Stimulated activated CD8-positive, alpha-beta memory T cell treated with anti-CD3 and anti-CD28 coated beads, Interleukin-7, amount 100 ng/mL, for 1 hour (primary cell): ENCODE results near the gene ATAD1.
"Not testable (repeated sequence)": the region's sequence is repeated elsewhere in the genome, so short reads cannot be mapped to it uniquely, and the experiment has no call there.

ENCODE experiments used
- DNase-seq, 2 donors: peaks; one replicate each; pipeline ENCODE4 v3.0.0-alpha.2; 2020; ENCODE audit warnings: low read depth in 2 of 2

Gene ATAD1

DNA sequence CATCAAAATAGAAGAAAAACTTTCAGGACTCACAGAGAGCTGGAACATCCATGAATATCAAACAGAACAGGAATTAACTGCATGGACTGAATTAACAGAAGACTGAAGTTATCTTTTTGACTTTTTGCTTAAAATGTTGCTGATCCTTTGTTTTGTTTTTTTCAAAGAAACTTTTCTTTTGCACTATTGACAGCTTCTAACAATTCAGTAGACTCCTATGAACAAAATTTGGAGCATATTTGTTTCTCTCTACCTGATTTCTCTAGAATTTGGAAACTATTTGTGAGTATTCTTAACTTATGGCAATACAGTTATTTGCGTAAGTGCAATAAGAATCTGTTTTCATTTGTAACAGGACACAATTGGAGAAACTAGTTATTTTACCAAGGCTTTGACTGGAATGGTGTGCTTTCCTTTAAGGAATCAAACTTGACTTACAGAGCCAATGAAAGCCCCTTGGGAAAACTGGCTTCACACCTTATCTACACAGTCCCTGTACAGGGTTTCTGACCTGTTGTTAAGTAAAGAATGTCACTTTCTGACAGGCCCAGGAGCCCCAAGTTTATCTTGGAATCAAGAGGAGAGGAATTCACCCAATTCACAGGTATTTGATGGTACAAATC, 16.1 kb downstream of the ATAD1 start:
- DNase-seq: not testable (repeated sequence)

DNA sequence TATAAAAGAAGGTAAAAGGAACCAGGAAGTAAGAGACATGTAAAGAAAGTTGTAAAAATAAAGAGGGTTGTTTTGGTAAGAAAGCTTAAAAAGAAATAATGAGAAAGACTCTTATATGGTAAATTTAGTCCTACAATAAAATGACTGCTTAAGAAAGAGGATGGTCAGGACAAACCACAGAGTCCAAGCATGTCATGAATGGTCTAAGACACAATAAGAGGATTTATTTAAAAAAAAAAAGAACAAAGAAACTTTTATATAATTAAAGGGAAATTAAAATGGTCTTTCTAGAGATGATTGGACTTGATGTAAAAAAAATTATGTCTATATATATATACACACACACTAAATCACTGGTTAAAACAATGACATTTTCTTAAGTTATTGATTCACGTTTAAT, 18.2 kb downstream of the ATAD1 start:
- no peak for DNase-seq

DNA sequence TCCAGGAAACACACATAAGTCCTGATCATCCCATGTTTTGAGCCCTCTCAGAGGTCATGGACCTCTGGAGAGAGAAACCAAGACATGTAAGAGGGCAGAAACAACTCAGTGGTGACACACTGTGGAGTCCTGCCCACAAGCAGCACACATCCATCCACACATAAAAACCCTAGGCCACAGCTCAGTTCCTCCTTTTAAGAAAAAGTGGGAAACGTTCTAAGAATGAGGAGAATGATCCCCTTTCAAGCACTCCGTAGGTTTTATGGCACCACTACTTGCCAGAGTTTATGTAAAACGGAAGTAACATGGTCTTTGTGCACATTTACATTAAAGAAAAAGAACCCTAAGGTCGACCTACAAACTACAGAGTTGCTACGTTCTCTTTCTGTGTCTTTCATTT, 19.9 kb downstream of the ATAD1 start:
- no peak for DNase-seq

DNA sequence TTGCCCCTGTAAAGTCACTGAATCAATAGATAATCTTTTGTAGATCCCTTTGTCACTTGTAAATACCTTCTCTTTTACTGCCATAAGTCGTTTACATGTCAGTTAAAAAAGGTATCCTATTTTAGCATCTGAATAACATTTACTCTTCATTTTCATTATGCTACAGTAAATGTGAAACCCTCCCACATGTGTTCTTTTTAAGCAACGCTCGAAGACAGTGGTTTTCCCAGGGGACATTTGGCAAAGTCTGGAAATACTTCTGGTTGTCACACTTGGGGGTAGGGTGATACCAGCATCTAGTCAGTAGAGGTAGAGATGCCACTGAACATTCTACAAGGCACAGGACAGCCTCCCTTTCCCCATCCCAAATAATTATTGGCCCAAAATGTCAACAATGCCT, 23.7 kb downstream of the ATAD1 start:
- DNase-seq: no peak

DNA sequence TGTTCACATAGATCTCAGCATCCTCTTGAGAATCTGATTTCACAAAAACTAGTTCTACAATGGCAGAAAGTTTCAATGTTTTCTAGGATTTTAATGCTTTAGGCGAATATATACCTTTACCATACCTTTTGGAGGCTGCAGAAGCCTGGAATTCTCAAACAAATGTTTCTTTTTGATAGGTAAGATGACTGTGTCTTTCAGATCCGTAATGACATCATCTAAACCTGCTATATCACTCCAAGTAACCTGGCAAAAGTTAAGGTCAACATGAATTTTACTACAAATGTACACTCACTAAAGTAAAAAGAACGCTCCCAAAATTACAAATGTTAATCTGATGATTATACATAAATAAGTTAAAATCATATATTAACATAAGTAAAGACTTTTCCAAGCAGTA, 27.8 kb downstream of the ATAD1 start:
- no peak for DNase-seq

DNA sequence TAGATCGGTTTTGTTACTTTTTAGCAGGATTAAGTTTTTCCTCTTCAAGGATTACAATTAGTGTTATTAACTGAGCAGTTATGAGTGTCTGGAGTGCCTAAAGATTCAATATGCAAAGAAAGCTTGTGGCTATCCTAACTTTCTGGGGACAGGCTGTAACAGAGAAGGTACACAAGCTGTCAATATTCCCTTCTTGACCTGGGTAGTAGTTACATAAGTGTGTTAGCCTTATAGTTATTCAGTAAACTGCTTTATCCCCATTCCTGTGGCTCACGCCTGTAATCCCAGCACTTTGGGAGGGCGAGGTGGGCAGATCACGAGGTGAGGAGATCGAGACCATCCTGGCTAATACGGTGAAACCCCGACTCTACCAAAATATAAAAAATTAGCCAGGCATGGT, 31.6 kb downstream of the ATAD1 start:
- no peak for DNase-seq

DNA sequence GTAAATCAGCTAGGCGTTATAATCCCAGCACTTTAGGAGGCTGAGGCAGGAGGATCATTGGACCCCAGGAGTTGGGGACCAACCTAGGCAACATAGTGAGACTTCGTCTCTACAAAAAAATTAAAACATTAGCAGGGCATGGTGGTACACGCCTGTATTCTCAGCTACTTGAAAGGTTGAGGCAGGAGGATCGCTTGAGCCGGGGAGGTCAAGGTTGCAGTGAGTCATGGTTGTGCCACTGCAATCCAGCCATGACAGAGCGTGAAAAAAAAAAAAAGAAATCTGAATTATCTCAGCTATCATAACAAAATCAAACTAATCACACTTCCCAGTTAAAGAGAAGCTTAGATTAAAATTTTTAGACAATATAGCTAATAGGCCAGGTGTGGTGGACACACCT, 35.3 kb downstream of the ATAD1 start:
- DNase-seq: no peak

DNA sequence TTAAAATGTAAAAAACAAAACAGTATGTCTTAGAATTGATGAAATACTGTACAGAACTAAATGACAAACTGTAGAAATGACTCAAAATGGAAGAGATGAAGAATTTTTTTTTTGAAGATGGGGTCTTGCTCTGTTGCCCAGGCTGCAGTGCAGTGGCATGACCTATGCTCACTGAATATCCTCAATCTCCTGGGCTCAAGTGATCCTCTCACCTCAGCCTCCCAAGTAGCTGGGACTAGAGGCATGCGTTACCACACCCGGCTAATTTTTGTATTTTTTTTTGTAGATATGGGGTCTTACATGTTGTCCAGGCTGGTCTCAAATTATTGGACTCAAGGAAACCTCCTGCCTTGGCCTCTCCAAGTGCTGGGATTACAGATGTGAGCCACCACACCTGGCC, 36.5 kb downstream of the ATAD1 start:
- DNase-seq: no peak

DNA sequence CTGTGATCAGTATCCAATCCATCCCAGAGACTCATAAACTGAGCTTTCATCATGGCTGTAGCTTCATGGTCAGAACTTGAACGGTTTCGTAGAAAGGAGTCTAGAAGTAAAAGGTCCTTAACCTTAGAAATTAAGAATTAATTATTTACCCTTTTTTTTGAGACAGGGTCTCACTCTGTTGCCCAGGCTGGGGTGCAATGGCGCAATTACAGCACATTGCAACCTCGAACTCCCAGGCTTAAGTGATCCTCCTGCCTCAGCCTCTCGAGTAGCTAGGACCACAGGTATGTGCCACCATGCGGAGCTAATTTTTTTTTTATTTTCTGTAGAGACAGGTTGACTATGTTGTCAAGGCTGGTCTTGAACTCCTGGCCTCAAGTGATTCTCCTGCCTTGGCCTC, 41.7 kb downstream of the ATAD1 start:
- no peak for DNase-seq

DNA sequence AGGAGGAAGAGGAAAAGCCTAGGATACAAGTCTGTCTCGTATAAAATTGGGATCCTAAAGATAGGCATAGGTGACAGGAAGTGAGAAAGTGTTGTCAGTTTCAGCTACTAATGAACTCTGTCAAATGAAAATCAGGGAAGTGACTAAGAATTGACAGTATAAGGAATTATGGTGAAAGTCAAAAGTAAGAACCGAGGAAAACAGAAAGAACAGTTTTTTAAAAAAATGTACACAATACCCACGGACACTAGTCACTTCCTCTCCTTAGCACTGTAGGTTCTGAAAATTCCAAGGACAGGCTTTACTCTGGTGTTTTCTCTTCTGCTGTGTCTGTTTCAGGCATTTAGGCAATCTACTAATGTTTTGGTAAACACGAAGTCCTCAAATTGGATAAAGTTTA, 42.3 kb downstream of the ATAD1 start:
- DNase-seq: no peak

DNA sequence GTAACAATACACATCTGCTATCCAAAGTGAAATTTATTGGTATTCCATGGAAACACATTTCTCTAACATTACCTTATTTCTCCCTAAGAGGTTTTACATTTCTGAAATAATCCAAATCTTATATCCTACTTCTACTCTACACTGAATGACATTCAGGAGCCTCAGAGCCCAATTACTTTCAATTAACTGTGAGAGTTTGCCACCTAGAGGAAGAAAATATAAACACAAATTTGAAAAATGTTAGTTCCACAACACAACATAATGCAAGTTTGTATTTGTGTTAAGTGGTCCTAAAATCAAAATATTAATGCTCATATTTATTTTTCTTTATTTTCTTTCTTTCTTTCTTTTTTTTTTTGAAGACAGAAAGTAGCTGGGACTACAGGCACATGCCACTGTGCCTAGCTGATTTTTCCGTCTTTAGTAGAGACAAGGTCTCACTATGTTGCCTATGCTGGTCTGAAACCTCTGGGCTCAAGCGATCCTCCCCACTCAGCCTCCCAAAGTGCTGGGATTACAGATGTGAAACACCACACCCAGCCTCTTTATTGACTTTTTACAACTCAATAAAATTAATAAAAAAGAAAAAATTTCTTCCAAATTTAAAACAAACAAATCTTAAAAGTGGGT, 46.0 kb downstream of the ATAD1 start:
- no peak for DNase-seq

DNA sequence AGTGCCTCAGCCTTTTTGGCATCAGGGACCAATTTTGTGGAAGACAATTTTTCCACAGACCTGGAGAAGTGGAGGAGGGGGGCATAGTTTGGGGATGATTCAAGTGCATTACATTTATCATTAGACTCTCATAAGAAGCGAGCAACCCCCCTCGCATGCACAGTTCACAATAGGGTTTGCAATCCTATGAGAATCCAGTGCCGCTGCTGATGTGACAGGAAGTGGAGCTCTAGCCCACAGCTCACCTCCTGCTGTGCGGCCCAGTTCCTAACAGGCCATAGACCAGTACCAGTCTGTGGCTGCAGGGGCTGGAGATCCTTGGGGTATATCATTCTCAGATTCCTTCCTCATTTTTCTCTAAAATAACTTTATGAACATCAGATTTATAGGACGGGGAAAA, 50.8 kb downstream of the ATAD1 start:
- no peak for DNase-seq

DNA sequence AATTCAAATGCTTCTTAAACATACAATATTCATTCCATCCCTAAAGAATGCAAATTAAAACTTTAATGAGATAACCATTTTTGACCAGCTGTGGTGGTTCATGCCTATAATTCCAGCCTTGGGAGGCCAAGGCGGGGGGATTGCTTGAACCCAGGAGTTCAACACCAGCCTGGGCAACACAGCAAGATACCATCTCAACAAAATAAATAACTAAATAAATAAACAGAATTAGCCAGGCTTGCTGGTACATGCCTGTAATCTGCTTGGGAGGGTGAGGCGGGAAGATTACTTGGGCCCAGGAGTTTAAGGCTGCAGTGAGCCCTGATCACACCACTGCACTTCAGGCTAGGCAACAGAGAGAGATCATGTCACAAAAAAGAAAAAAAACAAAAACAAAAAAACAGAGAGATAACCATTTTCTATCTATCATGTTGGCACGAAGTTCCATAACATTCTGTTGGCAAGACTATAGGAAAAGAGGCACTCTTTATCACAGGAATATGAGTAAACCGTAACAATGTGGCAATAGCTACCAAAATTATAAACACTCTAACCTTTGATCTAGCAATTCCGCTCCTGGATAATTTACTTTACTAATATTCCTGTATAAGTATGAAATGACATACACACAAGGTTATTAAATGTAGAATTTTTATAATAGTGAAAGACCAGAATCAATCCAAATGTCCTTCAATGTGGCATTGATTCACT, 52.2 kb downstream of the ATAD1 start:
- DNase-seq: no peak

DNA sequence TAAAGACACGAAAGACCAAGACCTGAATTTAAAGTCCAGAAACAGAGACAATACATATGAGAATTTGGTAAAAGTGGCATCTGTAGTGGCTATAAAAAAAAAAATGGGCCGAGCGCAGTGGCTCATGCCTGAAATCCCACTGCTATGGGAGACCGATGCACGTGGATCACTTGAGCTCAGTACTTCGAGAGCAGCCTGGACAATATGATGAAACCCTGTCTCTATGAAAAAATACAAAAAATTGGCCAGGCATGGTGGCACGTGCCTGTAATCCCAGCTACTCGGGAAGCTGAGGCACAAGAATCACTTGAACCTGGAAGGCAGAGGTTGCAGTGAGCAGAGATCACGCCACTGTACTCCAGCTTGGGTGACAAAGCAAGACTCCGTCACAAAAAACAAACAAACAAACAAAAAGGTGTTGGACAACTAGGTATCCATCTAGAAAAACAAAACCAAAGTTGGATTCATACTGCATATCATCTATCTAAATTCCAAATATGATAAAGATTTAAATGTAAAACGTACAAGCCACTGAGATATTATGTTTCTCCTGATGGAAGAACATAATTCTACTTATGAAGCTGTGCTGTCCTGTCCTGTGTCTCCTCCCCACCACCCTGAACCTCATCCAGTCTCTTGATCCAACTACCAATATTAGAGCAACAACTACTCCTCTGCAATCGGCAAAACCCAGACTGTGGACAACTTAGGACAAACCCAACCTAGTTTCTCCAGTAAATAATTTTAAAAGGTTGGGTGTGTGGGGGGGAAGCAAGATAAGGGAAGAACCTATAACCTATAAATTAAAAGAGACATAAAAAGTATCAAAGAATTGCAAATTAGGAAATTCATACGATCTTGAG, 53.7 kb downstream of the ATAD1 start:
- DNase-seq: no peak

DNA sequence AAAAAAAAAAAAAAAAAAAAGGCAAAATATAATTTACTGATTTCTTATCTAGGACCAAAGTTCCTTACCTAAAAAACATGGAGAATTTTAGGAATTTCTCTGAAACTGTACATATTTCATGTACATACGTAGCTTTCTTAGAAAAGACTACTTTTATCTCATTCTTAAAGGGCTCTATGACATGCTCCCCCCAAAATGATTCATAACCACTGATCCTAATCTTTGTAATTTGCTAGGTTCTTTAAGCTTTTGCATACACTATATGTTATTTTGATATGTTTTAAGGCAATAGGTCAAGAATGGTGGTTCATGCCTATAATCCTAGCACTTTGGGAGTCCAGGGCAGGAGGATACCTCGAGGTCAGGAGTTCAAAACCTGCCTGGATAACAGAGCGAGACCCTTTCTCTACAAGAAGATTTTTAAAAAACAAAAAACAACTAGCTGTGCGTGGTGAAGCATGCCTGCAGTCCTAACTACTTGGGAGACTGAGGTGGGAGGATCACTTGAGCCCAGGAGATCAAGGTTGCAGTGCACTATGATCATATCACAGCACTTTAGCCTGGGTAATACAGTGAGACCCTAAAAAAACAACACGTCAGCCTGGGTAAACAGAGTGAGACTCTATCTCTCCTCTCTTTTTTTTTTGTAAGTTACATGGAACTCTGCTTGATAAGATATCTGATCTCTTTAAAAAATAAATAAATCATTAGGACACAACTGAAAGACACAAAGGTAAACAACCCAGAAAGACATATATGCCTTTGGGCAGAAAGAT, 54.8 kb downstream of the ATAD1 start:
- DNase-seq: no peak

DNA sequence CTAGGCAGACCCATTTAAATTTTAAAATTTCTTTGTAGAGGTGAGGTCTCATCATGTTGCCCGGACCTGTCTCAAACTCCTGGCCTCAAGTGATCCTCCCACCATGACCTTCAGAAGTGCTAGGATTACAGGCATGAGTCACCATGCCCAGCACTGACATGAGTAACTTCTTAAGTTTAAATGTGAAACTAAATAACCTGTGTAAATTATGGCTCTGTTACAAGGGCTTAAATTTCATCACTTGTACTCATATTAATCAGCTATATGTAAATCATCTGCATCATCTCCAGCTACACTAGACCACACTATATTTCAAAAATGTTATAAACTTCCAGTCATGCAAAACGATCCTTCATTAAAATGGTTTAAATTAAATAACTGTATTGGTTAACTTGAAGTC, 56.1 kb downstream of the ATAD1 start:
- no peak for DNase-seq

DNA sequence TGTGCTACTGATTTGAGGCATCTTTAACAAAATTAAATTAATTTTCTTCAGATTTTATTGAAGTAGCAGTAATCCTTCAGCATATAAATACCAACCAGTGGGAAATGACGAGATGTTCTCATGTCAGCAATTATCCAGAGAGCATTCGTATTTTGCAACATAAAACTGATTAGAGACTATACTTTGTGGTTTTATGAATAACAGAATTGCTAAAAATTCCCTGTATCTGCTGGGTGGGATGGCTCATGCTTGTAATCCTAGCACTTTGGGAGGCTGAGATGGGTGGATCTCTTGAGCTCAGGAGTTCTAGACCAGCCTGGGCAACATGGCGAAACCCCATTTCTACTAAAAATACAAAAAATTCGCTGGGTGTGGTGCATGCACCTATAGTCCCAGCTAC, 56.9 kb downstream of the ATAD1 start:
- DNase-seq: no peak

DNA sequence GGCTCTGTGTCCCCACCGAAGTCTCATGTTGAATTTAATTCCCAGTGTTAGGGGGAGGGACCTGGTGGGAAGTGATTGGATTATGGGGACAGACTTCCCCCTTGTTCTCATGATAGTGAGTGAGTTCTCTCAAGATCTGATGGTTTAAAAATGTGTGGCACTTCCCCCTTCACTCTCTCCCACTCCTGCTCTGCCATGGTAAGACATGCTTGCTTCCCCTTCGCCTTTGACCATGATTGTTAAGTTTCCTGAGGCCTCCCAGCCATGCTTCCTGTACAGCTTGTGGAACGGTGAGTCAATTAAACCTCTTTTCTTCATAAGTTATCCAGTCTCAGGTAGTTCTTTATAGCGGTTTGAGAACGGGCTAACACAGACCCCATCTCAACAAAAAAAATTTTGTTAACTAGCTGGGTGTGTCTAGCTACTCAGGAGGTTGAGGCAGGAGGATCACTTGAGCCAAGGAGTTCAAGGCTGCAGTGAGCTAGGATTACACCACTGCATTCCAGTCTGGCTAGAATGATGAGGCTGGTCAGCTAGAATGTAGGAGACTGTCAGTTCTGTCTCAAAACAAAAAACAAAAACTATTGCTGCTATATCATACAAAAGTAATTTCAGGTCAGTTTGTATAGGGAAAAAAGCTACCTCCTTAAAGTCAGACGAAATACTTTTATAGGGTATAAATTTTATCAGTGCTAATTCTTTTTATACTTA, 57.7 kb downstream of the ATAD1 start:
- no peak for DNase-seq

DNA sequence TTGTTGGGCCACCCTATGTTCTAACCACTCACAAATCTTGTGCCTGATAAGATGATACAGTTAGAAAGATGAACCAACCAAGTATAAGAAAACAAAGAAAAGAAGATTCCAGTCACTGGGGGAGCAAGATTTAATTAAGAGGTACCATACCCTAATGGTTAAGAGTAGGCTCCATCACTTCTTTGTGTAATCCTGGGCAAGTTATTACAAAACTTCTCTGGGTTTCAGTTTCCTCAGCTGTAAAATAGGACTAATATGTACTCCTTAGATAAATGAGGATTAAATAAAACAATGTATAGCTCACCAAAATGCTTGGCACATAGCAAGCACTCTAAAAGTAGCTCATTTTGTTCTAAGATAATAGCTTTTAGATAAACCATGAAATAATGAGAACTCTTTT, 58.5 kb downstream of the ATAD1 start:
- no peak for DNase-seq

DNA sequence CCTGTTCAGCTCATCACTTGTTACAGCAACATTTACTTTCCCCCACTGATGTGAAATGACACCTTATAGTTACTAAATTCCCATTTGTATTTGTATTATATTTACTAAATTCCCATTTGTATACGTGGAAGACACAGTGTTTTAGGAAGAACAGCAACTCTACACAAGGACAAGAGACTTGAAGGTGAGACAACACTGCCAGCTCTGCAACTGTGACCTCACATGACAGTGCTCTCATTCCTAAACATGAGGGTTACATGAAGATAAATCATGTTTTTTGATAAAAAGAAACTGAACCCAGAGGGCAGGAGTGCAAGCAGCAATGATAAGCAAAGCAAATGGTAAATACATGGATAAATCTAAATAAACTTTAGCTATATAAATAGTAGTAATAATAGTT, 60.3 kb downstream of the ATAD1 start:
- no peak for DNase-seq
